HCT116 (cell line): Measurements from ENCODE around the gene ZFYVE27. TPM values are rescaled to one million over a fixed set of nuclear protein-coding genes. Genes with fewer than 3 reads are reported as not detected.

Experiments
- ATAC-seq: fragments of 200-7000 bp; cut with Tn5 transposase; 2 replicates; pipeline ENCODE4 v1.9.1; 2020; ENCODE audit warnings: mild to moderate bottlenecking, moderate library complexity
- BruUV-seq: library from RNA; stranded (reverse); fragments of 400-500 nt; replicated peaks from 2 replicates; lab custom pipeline; 2021; lab: Mats Ljungman, UMichigan
- CTCF ChIA-PET: fragments of 300-600 bp; sonication (Branson Sonifier 250); formaldehyde crosslinking; loops from one replicate; lab custom pipeline; 2021; ENCODE audit warnings: antibody characterized with exemption; lab: Charles Lee
- POLR2A ChIA-PET: fragments of 300-600, 350-600 bp; sonication (Branson Sonifier 250); formaldehyde crosslinking; loops from one replicate; lab custom pipeline; 2021; ENCODE audit warnings: antibody characterized with exemption; lab: Charles Lee
- RAD21 ChIA-PET, 2 experiments: fragments of 300-600 bp; sonication (Branson Sonifier 250); formaldehyde crosslinking; loops; one replicate each; lab custom pipeline; 2023; ENCODE audit warnings: low total read pairs in 2 of 2; ENCODE audit not compliant: uncharacterized antibody in 2 of 2, unreplicated experiment in 2 of 2, low non-redundant PET in 1 of 2; lab: Charles Lee
- DNase-seq: peaks from one replicate; pipeline ENCODE4 v3.0.0-alpha.2; 2010; ENCODE audit warnings: low read depth, low spot score
- H2AFZ ChIP-seq: fragments of 200-600 bp; shearing (Covaris generic), sonication (generic); 2 replicates; pipeline ENCODE4 v1.6.1; 2017; ENCODE audit warnings: low read depth, mixed run types, mixed read lengths, antibody characterized with exemption, low read length; ENCODE audit not compliant: poor library complexity, severe bottlenecking
- H3K27ac ChIP-seq: 2 replicates; pipeline ENCODE4 v1.5.1; 2012; ENCODE audit warnings: low read depth, low read length
- H3K27me3 ChIP-seq: fragments of 200-600 bp; sonication (generic); 2 replicates; pipeline ENCODE4 v1.6.1; 2016; ENCODE audit warnings: mixed run types, low read length, mixed read lengths; ENCODE audit not compliant: insufficient read depth
- H3K36me3 ChIP-seq, 2 experiments: fragments of 200-500 bp in 1 of 2; fragments of 200-600 bp in 1 of 2; sonication (Bioruptor generic) in 1 of 2; sonication (generic) in 1 of 2; 2 replicates each; pipeline versions ENCODE4 v1.5.1 to v1.6.1; 2014 to 2016; ENCODE audit warnings: low read length in 2 of 2, inconsistent platforms in 1 of 2, mixed read lengths in 1 of 2, mixed run types in 1 of 2; ENCODE audit not compliant: insufficient read depth in 2 of 2, control insufficient read depth in 1 of 2
- H3K4me1 ChIP-seq, 2 experiments: fragments of 200-600 bp in 1 of 2; sonication (generic) in 1 of 2; 2 replicates each; pipeline versions ENCODE4 v1.5.1 to v1.6.1; 2012 to 2017; ENCODE audit warnings: low read length in 2 of 2, inconsistent platforms in 1 of 2, mild to moderate bottlenecking in 1 of 2, mixed read lengths in 1 of 2, mixed run types in 1 of 2, moderate library complexity in 1 of 2; ENCODE audit not compliant: insufficient read depth in 2 of 2, control insufficient read depth in 1 of 2
- H3K4me2 ChIP-seq: fragments of 200-600 bp; sonication (generic); 2 replicates; pipeline ENCODE4 v1.6.1; 2017; ENCODE audit warnings: mixed run types, low read length, mixed read lengths
- H3K4me3 ChIP-seq, 2 experiments: fragments of 200-600 bp in 1 of 2; sonication (generic) in 1 of 2; replicated peaks in 1 of 2; 2 replicates each; pipeline ENCODE4 v1.5.1; 2011 to 2016; ENCODE audit warnings: low read length in 2 of 2, control low read depth in 1 of 2, low read depth in 1 of 2, mild to moderate bottlenecking in 1 of 2, mixed read lengths in 1 of 2, mixed run types in 1 of 2
- H3K79me2 ChIP-seq: fragments of 200-600 bp; sonication (generic); 2 replicates; pipeline ENCODE4 v1.6.1; 2017; ENCODE audit warnings: mild to moderate bottlenecking, mixed run types, low read length, moderate library complexity, mixed read lengths; ENCODE audit not compliant: insufficient read depth
- H3K9ac ChIP-seq: fragments of 200-600 bp; sonication (generic); 2 replicates; pipeline ENCODE4 v1.6.1; 2016; ENCODE audit warnings: low read length, mixed read lengths
- H3K9me2 ChIP-seq: fragments of 200-600 bp; sonication (generic), shearing (Covaris generic); 2 replicates; pipeline ENCODE4 v1.6.1; 2017; ENCODE audit warnings: mixed run types, mild to moderate bottlenecking, moderate library complexity; ENCODE audit not compliant: insufficient read depth
- H3K9me3 ChIP-seq, 2 experiments: fragments of 200-500 bp in 1 of 2; fragments of 200-600 bp in 1 of 2; sonication (Bioruptor generic) in 1 of 2; sonication (generic) in 1 of 2; 2 replicates each; pipeline ENCODE4 v1.6.1; 2014 to 2017; ENCODE audit warnings: low read length in 2 of 2, mixed read lengths in 2 of 2, inconsistent platforms in 1 of 2, low read depth in 1 of 2, mild to moderate bottlenecking in 1 of 2, mixed run types in 1 of 2, moderate library complexity in 1 of 2; ENCODE audit not compliant: control insufficient read depth in 1 of 2, insufficient read depth in 1 of 2
- H4K20me1 ChIP-seq: fragments of 200-600 bp; sonication (generic), shearing (Covaris generic); 2 replicates; pipeline ENCODE4 v1.6.1; 2017; ENCODE audit warnings: mixed run types, mild to moderate bottlenecking, moderate library complexity; ENCODE audit not compliant: insufficient read depth
- ATF3 ChIP-seq: IDR thresholded peaks from 2 replicates; pipeline ENCODE4 v1.6.1; 2012
- CTCF ChIP-seq, 3 experiments: fragments of 200-600 bp in 1 of 3; sonication (generic) in 1 of 3; IDR thresholded peaks in 2 of 3; conservative IDR thresholded peaks in 1 of 3; 2 replicates each; pipeline ENCODE4 v1.5.1; 2012 to 2017; ENCODE audit warnings: low read depth in 2 of 3, low read length in 2 of 3, antibody characterized with exemption in 1 of 3, borderline replicate concordance in 1 of 3, control low read depth in 1 of 3, mild to moderate bottlenecking in 1 of 3, mixed read lengths in 1 of 3, mixed run types in 1 of 3, moderate library complexity in 1 of 3; ENCODE audit not compliant: insufficient read depth in 1 of 3
- EGR1 ChIP-seq: IDR thresholded peaks from 2 replicates; pipeline ENCODE4 v1.6.1; 2012; ENCODE audit warnings: low read depth
- ELF1 ChIP-seq: IDR thresholded peaks from 2 replicates; pipeline ENCODE4 v1.6.1; 2012; ENCODE audit warnings: low read depth, borderline replicate concordance
- JUND ChIP-seq: IDR thresholded peaks from 2 replicates; pipeline ENCODE4 v1.6.1; 2012
- RAD21 ChIP-seq: IDR thresholded peaks from 2 replicates; pipeline ENCODE4 v1.6.1; 2012; ENCODE audit warnings: low read depth, mild to moderate bottlenecking
- SP1 ChIP-seq: IDR thresholded peaks from 2 replicates; pipeline ENCODE4 v1.6.1; 2012; ENCODE audit warnings: low read depth
- SRF ChIP-seq: IDR thresholded peaks from 2 replicates; pipeline ENCODE4 v1.6.1; 2012; ENCODE audit warnings: low read depth
- TCF7L2 ChIP-seq: IDR thresholded peaks from 2 replicates; pipeline ENCODE4 v1.7.0; 2011; ENCODE audit warnings: borderline replicate concordance, inconsistent platforms; ENCODE audit not compliant: insufficient read depth, insufficient read length; ENCODE audit errors: extremely low read depth
- intact Hi-C: fragments of 100-400 bp; cut with micrococcal nuclease; formaldehyde crosslinking; loops from 2 replicates; pipeline ENCODE4 v1.10.0; 2022
- total RNA-seq: library from RNA; stranded (reverse); gene quantifications from one replicate; pipeline ENCODE4 v1.2.1, GENCODE V29; 2021; ENCODE audit not compliant: unreplicated experiment

Gene ZFYVE27
- total RNA-seq, 1 experiment from 2014 or later, result 28.4 TPM

DNA sequence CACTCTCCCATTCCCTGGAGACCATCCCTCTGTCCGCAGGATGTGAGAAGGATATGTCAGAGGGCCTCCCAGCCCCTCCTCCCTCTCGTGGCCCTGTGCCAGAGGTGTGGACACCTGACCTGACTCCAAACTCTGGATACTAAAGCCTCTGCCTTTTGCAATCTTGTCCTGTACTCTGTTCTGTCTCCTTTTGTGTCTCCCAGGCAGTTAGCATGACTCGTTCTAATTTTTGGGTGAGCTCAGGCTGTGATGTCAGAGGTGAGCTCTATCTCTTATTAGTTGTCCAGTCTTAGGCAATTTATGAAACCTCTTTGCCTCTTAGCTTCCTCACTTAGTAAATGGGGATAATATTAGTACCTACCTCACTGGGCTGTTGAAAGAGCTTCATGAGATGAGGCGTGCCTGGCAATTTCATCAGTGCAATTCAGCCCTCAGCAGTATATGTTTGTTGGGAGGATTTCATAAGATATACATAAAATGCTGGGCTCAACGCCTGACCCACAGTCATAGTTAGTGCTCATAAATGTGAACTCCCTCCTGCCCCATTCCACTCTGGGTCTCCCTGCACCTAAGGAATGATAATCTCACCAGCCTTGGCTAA lies 12.5 kb upstream of the ZFYVE27 start:
- no peak overlapping the region for H3K4me2 ChIP-seq
- H3K9ac ChIP-seq, result no peak overlapping the region
- H4K20me1 ChIP-seq, result no peaks in the 10 kb centered on the region
- TF ChIP-seq RAD21 (no peak), TCF7L2 (no peak), ATF3 (no peak), CTCF (IDR thresholded peaks at IDR 0.05 in 2 of 3, conservative IDR thresholded peaks at IDR 0.05 in 1 of 3; ENCODE audit: borderline replicate concordance in 1 of 3, insufficient read depth in 1 of 3, low read depth in 2 of 3, low read length in 2 of 3) (no peak), SRF (no peak), EGR1 (no peak), SP1 (no peak), ELF1 (no peak), JUND (no peak)
- TF ChIP-seq, all 23 proteins: peak for 0
- Histone ChIP-seq H2AFZ (no peak overlapping the region), H3K9me3 (no peaks in the 10 kb centered on the region), H3K9me2 (no peaks in the 10 kb centered on the region), H3K27me3 (no peaks in the 10 kb centered on the region), H3K4me1 (peaks cover 7 to 16% of the 10 kb centered on the region in 2 experiments), H3K79me2 (no peaks in the 10 kb centered on the region), H3K27ac (no peak overlapping the region), H3K4me3 (no peak overlapping the region), H3K36me3 (no peaks in the 10 kb centered on the region)
- intact Hi-C loops, result no loop called here
- DNase-seq (no peak), ATAC-seq (0 out of 2 replicates have a peak, but pooled peaks have one; percentile 17)
- BruUV-seq, result no TSS peak
- ChIA-PET RAD21 (interaction anchor here (0.6 to 1.6 kb wide), 3 partner anchors 11 to 111 kb away, joined by 3 to 6 read pairs (median 3); no protein-coding TSS in a partner anchor), POLR2A (interaction anchor here (2.1 kb wide), 1 partner anchor 10 kb away, joined by 12 read pairs; the partner anchor contains the start of gene MARVELD1), CTCF (interaction anchor here (0.9 to 3.2 kb wide), 7 partner anchors 11 to 23 kb away, joined by 3 to 18 read pairs (median 7); partner anchors contain the start of gene MARVELD1)
